OCI-LY7 (cell line): Measurements from ENCODE around the gene F13A1. TPM values are rescaled to one million over a fixed set of nuclear protein-coding genes. Genes with fewer than 3 reads are reported as not detected.

Source experiments
- BruUV-seq: library from RNA; stranded (reverse); fragments of 400-500 nt; replicated peaks from 2 replicates; lab custom pipeline; 2021; lab: Mats Ljungman, UMichigan
- CTCF ChIA-PET: fragments of 300-600 bp; sonication (Branson Sonifier 250); formaldehyde crosslinking; loops from one replicate; lab custom pipeline; 2022; ENCODE audit warnings: antibody characterized with exemption; ENCODE audit not compliant: unreplicated experiment; lab: Charles Lee
- POLR2A ChIA-PET: fragments of 300-600 bp; sonication (Branson Sonifier 250); formaldehyde crosslinking; loops from one replicate; lab custom pipeline; 2022; ENCODE audit warnings: antibody characterized with exemption; lab: Charles Lee
- DNase-seq: peaks from one replicate; pipeline ENCODE4 v3.0.0-alpha.2; 2015; ENCODE audit warnings: low spot score
- H2AFZ ChIP-seq: fragments of 200-600 bp; sonication (generic), shearing (Covaris generic); 2 replicates; pipeline ENCODE4 v1.6.1; 2014; ENCODE audit warnings: mild to moderate bottlenecking, antibody characterized with exemption, low read length, moderate library complexity
- H3K27ac ChIP-seq: fragments of 200-600 bp; sonication (generic); 2 replicates; pipeline ENCODE4 v1.5.1; 2014; ENCODE audit warnings: mixed run types, low read depth, mild to moderate bottlenecking, moderate library complexity, low read length, inconsistent platforms; ENCODE audit not compliant: poor library complexity, severe bottlenecking
- H3K36me3 ChIP-seq: fragments of 200-600 bp; sonication (generic); 2 replicates; pipeline ENCODE4 v1.6.1; 2014; ENCODE audit warnings: mild to moderate bottlenecking, antibody characterized with exemption, low read length, moderate library complexity, mixed read lengths; ENCODE audit not compliant: insufficient read depth
- H3K4me1 ChIP-seq: fragments of 200-600 bp; sonication (generic); 2 replicates; pipeline ENCODE4 v1.5.1; 2014; ENCODE audit warnings: mild to moderate bottlenecking, low read length; ENCODE audit not compliant: insufficient read depth, poor library complexity, severe bottlenecking
- H3K4me2 ChIP-seq: fragments of 200-600 bp; sonication (generic); 2 replicates; pipeline ENCODE4 v1.6.1; 2014; ENCODE audit warnings: mild to moderate bottlenecking, low read length
- H3K4me3 ChIP-seq: fragments of 200-600 bp; sonication (generic); 2 replicates; pipeline ENCODE4 v1.5.1; 2014; ENCODE audit warnings: mild to moderate bottlenecking, low read depth, low read length; ENCODE audit not compliant: poor library complexity, severe bottlenecking
- H3K79me2 ChIP-seq: fragments of 200-600 bp; sonication (generic); 2 replicates; pipeline ENCODE4 v1.6.1; 2016; ENCODE audit warnings: low read depth, mild to moderate bottlenecking, low read length, moderate library complexity, mixed read lengths; ENCODE audit not compliant: insufficient read depth
- H3K9me2 ChIP-seq: fragments of 200-600 bp; sonication (generic); 2 replicates; pipeline ENCODE4 v1.6.1; 2016; ENCODE audit warnings: mild to moderate bottlenecking, low read length, mixed read lengths; ENCODE audit not compliant: insufficient read depth
- H3K9me3 ChIP-seq: fragments of 200-600 bp; sonication (generic); 2 replicates; pipeline ENCODE4 v1.6.1; 2014; ENCODE audit warnings: mild to moderate bottlenecking, mixed run types, low read length, mixed read lengths
- H4K20me1 ChIP-seq: fragments of 200-600 bp; sonication (generic); 2 replicates; pipeline ENCODE4 v1.6.1; 2014; ENCODE audit warnings: mild to moderate bottlenecking, antibody characterized with exemption, low read length, moderate library complexity, mixed read lengths; ENCODE audit not compliant: insufficient read depth
- CTCF ChIP-seq: fragments of 200-600 bp; sonication (generic); conservative IDR thresholded peaks from 2 replicates; pipeline ENCODE4 v1.5.1; 2014; ENCODE audit warnings: mild to moderate bottlenecking, antibody characterized with exemption, low read length, moderate library complexity, mixed read lengths
- EZH2phosphoT487 ChIP-seq: fragments of 200-600 bp; sonication (generic); IDR thresholded peaks from 2 replicates; pipeline ENCODE4 v1.6.1; 2018; ENCODE audit warnings: low read depth, borderline replicate concordance, mild to moderate bottlenecking, mixed run types, antibody characterized with exemption, low read length, moderate library complexity, mixed read lengths
- intact Hi-C: fragments of 100-400 bp; cut with micrococcal nuclease; formaldehyde crosslinking; loops from one replicate; pipeline ENCODE4 v1.10.0; 2022; ENCODE audit not compliant: unreplicated experiment
- total RNA-seq, 2 experiments: library from RNA; depleted of rRNA in 1 of 2; stranded (reverse); fragments of >200 nt in 1 of 2; shearing (Covaris generic) in 1 of 2; gene quantifications; 2 replicates each; pipeline ENCODE4 v1.2.3, GENCODE V29; 2014 to 2022

The F13A1 gene
- total RNA-seq, 2 experiments from 2014 or later, result 0.13 to 0.63 TPM

- peaks cover 13% of the 10 kb centered on the region for H3K4me1 ChIP-seq
- H4K20me1 ChIP-seq, result no peaks in the 10 kb centered on the region
- peaks cover 5% of the 10 kb centered on the region; the same call in 1 of the 2 replicates for H3K9me3 ChIP-seq
- no peak overlapping the region for H3K4me3 ChIP-seq
- intact Hi-C loops, result no loop called here
- no peak overlapping the region for H2AFZ ChIP-seq
- DNase-seq, result no peak
- TF ChIP-seq CTCF, result no peak
- TF ChIP-seq EZH2phosphoT487, result no peak
- no peaks in the 10 kb centered on the region for H3K9me2 ChIP-seq
- POLR2A ChIA-PET, result interaction anchor here (0.9 to 1.0 kb wide), 3 partner anchors 22 to 116 kb away, joined by 3 to 4 read pairs (median 3); no protein-coding TSS in a partner anchor
- H3K36me3 ChIP-seq, result no peaks in the 10 kb centered on the region
- H3K4me2 ChIP-seq, result no peak overlapping the region
- no TSS peak for BruUV-seq
- no peak overlapping the region for H3K27ac ChIP-seq
- no peaks in the 10 kb centered on the region for H3K79me2 ChIP-seq
- CTCF ChIA-PET, result no interaction called here
These were observed 92.6 kb downstream of the F13A1 start for GRCh38 chr6:6227896-6228295.

GRCh38 chr6:6225885-6226529 lies 94.5 kb downstream of the F13A1 start:
- Histone ChIP-seq H3K4me1 (peaks cover 22% of the 10 kb centered on the region), H4K20me1 (no peaks in the 10 kb centered on the region), H2AFZ (no peak overlapping the region), H3K9me3 (peaks cover 1% of the 10 kb centered on the region; the same call in 1 of the 2 replicates), H3K9me2 (no peaks in the 10 kb centered on the region), H3K27ac (no peak overlapping the region), H3K79me2 (no peaks in the 10 kb centered on the region), H3K4me2 (no peak overlapping the region), H3K36me3 (no peaks in the 10 kb centered on the region), H3K4me3 (no peak overlapping the region)
- CTCF ChIA-PET, result no interaction called here
- DNase-seq, result no peak
- intact Hi-C loops, result no loop called here
- no TSS peak for BruUV-seq
- POLR2A ChIA-PET, result interaction anchor here (0.6 to 1.0 kb wide), 2 partner anchors 13 to 722 kb away, joined by 3 to 5 read pairs; no protein-coding TSS in a partner anchor
- no peak for TF ChIP-seq CTCF
- TF ChIP-seq EZH2phosphoT487, result no peak

GRCh38 chr6:6224933-6225486 lies 95.5 kb downstream of the F13A1 start:
- Histone ChIP-seq H3K79me2 (no peaks in the 10 kb centered on the region), H3K36me3 (no peaks in the 10 kb centered on the region), H4K20me1 (no peaks in the 10 kb centered on the region), H3K27ac (no peak overlapping the region), H3K9me3 (no peaks in the 10 kb centered on the region), H2AFZ (no peak overlapping the region), H3K4me1 (peaks cover 14% of the 10 kb centered on the region), H3K4me3 (no peak overlapping the region), H3K9me2 (no peaks in the 10 kb centered on the region), H3K4me2 (no peak overlapping the region)
- ChIA-PET CTCF (no interaction called here), POLR2A (no interaction called here)
- DNase-seq, result no peak
- intact Hi-C loops, result no loop called here
- no TSS peak for BruUV-seq
- TF ChIP-seq CTCF (no peak), EZH2phosphoT487 (no peak)
